Measurements from ENCODE around the gene MAST2.

MAST2 gene

GRCh38 chr1:45864167-45865106 lies 61.0 kb downstream of the MAST2 start:
- Histone ChIP-seq H3K27me3 (ENCODE audit: insufficient read depth, low read length, poor library complexity, severe bottlenecking) (no peaks in the 10 kb centered on the region), H3K4me3 (ENCODE audit: low read length, poor library complexity, severe bottlenecking) (peak overlapping the region; percentile 62), H2AFZ (ENCODE audit: low read length) (no peak overlapping the region; the same call in 1 of the 2 replicates), H3F3A (ENCODE audit: low read depth) (peaks cover 6% of the 10 kb centered on the region; the same call in 1 of the 2 replicates), H3K36me3 (ENCODE audit: insufficient read depth, low read length) (no peaks in the 10 kb centered on the region), H3K4me2 (ENCODE audit: low read depth, low read length, poor library complexity, severe bottlenecking) (peak overlapping the region; percentile 79), H3K9me3 (ENCODE audit: insufficient read depth, low read depth, low read length) (no peaks in the 10 kb centered on the region), H3K9ac (ENCODE audit: low read depth, low read length, poor library complexity, severe bottlenecking) (peak overlapping the region; percentile 46), H3K79me2 (ENCODE audit: insufficient read depth, low read length) (0 out of 2 replicates have a peak, but pooled peaks cover 10% of the 10 kb centered on the region), H4K20me1 (ENCODE audit: insufficient read depth, low read length, poor library complexity, severe bottlenecking) (no peaks in the 10 kb centered on the region), H3K9me2 (replicated peaks; ENCODE audit: low read depth, low read length) (no peaks in the 10 kb centered on the region), H3K4me1 (ENCODE audit: insufficient read depth, low read length, poor library complexity, severe bottlenecking) (peaks cover 34% of the 10 kb centered on the region)
- TF ChIP-seq CTCF (conservative IDR thresholded peaks at IDR 0.05; ENCODE audit: low read length) (no peak), EZH2phosphoT487 (IDR thresholded peaks at IDR 0.05; ENCODE audit: borderline replicate concordance) (no peak)

- Histone ChIP-seq H3K4me2 (ENCODE audit: low read depth, low read length, poor library complexity, severe bottlenecking) (no peak overlapping the region), H3F3A (ENCODE audit: low read depth) (no peaks in the 10 kb centered on the region), H3K9me3 (ENCODE audit: insufficient read depth, low read depth, low read length) (no peaks in the 10 kb centered on the region), H3K79me2 (ENCODE audit: insufficient read depth, low read length) (0 out of 2 replicates have a peak, but pooled peaks cover 6% of the 10 kb centered on the region), H2AFZ (ENCODE audit: low read length) (no peak overlapping the region), H3K4me1 (ENCODE audit: insufficient read depth, low read length, poor library complexity, severe bottlenecking) (peaks cover 32% of the 10 kb centered on the region), H3K9ac (ENCODE audit: low read depth, low read length, poor library complexity, severe bottlenecking) (no peak overlapping the region), H4K20me1 (ENCODE audit: insufficient read depth, low read length, poor library complexity, severe bottlenecking) (no peaks in the 10 kb centered on the region), H3K4me3 (ENCODE audit: low read length, poor library complexity, severe bottlenecking) (no peak overlapping the region), H3K27me3 (ENCODE audit: insufficient read depth, low read length, poor library complexity, severe bottlenecking) (no peaks in the 10 kb centered on the region), H3K9me2 (replicated peaks; ENCODE audit: low read depth, low read length) (no peaks in the 10 kb centered on the region), H3K36me3 (ENCODE audit: insufficient read depth, low read length) (no peaks in the 10 kb centered on the region)
- TF ChIP-seq CTCF (conservative IDR thresholded peaks at IDR 0.05; ENCODE audit: low read length) (no peak), EZH2phosphoT487 (IDR thresholded peaks at IDR 0.05; ENCODE audit: borderline replicate concordance) (no peak)
These were observed 64.4 kb downstream of the MAST2 start for GRCh38 chr1:45867697-45868348.

GRCh38 chr1:45868861-45869260 lies 65.4 kb downstream of the MAST2 start:
- Histone ChIP-seq H3K4me1 (ENCODE audit: insufficient read depth, low read length, poor library complexity, severe bottlenecking) (peaks cover 24% of the 10 kb centered on the region), H3K4me3 (ENCODE audit: low read length, poor library complexity, severe bottlenecking) (no peak overlapping the region), H4K20me1 (ENCODE audit: insufficient read depth, low read length, poor library complexity, severe bottlenecking) (no peaks in the 10 kb centered on the region), H2AFZ (ENCODE audit: low read length) (no peak overlapping the region), H3K4me2 (ENCODE audit: low read depth, low read length, poor library complexity, severe bottlenecking) (no peak overlapping the region), H3K79me2 (ENCODE audit: insufficient read depth, low read length) (0 out of 2 replicates have a peak, but pooled peaks cover 6% of the 10 kb centered on the region), H3K9me2 (replicated peaks; ENCODE audit: low read depth, low read length) (no peaks in the 10 kb centered on the region), H3F3A (ENCODE audit: low read depth) (no peaks in the 10 kb centered on the region), H3K27me3 (ENCODE audit: insufficient read depth, low read length, poor library complexity, severe bottlenecking) (no peaks in the 10 kb centered on the region), H3K9me3 (ENCODE audit: insufficient read depth, low read depth, low read length) (no peaks in the 10 kb centered on the region), H3K9ac (ENCODE audit: low read depth, low read length, poor library complexity, severe bottlenecking) (no peak overlapping the region), H3K36me3 (ENCODE audit: insufficient read depth, low read length) (no peaks in the 10 kb centered on the region)
- TF ChIP-seq CTCF (conservative IDR thresholded peaks at IDR 0.05; ENCODE audit: low read length) (no peak), EZH2phosphoT487 (IDR thresholded peaks at IDR 0.05; ENCODE audit: borderline replicate concordance) (no peak)

Data from Loucy (cell line).